ENCODE measurements around the gene HOXA6.

The HOXA6 gene

GRCh38 chr7:27100694-27101170 is 46.8 kb downstream of the HOXA6 start:
- DNase-seq (ENCODE audit: low read depth in 1 of 2, low spot score in 1 of 2): no peak
- Histone ChIP-seq H3K4me3 (replicated peaks; ENCODE audit: insufficient read depth, low read length) (no peak overlapping the region), H3K27ac (replicated peaks) (no peak overlapping the region), H3K27me3 (ENCODE audit: insufficient read depth, poor library complexity, severe bottlenecking) (peaks cover 36% of the 10 kb centered on the region)
- TF ChIP-seq REST (IDR thresholded peaks at IDR 0.05; ENCODE audit: insufficient replicate concordance, low read depth): no peak
- TF ChIP-seq POLR2AphosphoS5 (IDR thresholded peaks at IDR 0.05; ENCODE audit: low read depth): no peak
- no peak for TF ChIP-seq GABPA (IDR thresholded peaks at IDR 0.05; ENCODE audit: low read depth)
- no peak for TF ChIP-seq CTCF (IDR thresholded peaks at IDR 0.05; ENCODE audit: insufficient read depth, low read length)
- no peak for TF ChIP-seq SPI1 (IDR thresholded peaks at IDR 0.05; ENCODE audit: borderline replicate concordance, low read depth)

GRCh38 chr7:27099453-27100370 is 47.9 kb downstream of the HOXA6 start:
- TF ChIP-seq SPI1 (IDR thresholded peaks at IDR 0.05; ENCODE audit: borderline replicate concordance, low read depth) (no peak), GABPA (IDR thresholded peaks at IDR 0.05; ENCODE audit: low read depth) (no peak), CTCF (IDR thresholded peaks at IDR 0.05; ENCODE audit: insufficient read depth, low read length) (no peak), POLR2AphosphoS5 (IDR thresholded peaks at IDR 0.05; ENCODE audit: low read depth) (no peak), REST (IDR thresholded peaks at IDR 0.05; ENCODE audit: insufficient replicate concordance, low read depth) (no peak)
- H3K27me3 ChIP-seq (ENCODE audit: insufficient read depth, poor library complexity, severe bottlenecking): peaks cover 33% of the 10 kb centered on the region
- H3K27ac ChIP-seq (replicated peaks): no peak overlapping the region
- H3K4me3 ChIP-seq (replicated peaks; ENCODE audit: insufficient read depth, low read length): no peak overlapping the region
- no peak for DNase-seq (ENCODE audit: low read depth in 1 of 2, low spot score in 1 of 2)

- Histone ChIP-seq H3K4me3 (replicated peaks; ENCODE audit: insufficient read depth, low read length) (no peak overlapping the region), H3K27me3 (ENCODE audit: insufficient read depth, poor library complexity, severe bottlenecking) (peaks cover 32% of the 10 kb centered on the region), H3K27ac (replicated peaks) (no peak overlapping the region)
- TF ChIP-seq REST (IDR thresholded peaks at IDR 0.05; ENCODE audit: insufficient replicate concordance, low read depth) (no peak), POLR2AphosphoS5 (IDR thresholded peaks at IDR 0.05; ENCODE audit: low read depth) (no peak), CTCF (IDR thresholded peaks at IDR 0.05; ENCODE audit: insufficient read depth, low read length) (no peak), SPI1 (IDR thresholded peaks at IDR 0.05; ENCODE audit: borderline replicate concordance, low read depth) (no peak), GABPA (IDR thresholded peaks at IDR 0.05; ENCODE audit: low read depth) (no peak)
- DNase-seq (ENCODE audit: low read depth in 1 of 2, low spot score in 1 of 2): no peak
Measured at GRCh38 chr7:27098578-27099451, 48.8 kb downstream of the HOXA6 start.
